Fibroblast of villous mesenchyme (primary cell): ENCODE data around the gene IL6R. TPM values are rescaled to one million over a fixed set of nuclear protein-coding genes. Genes with fewer than 3 reads are reported as not detected.

Source experiments
- DNase-seq: peaks from one replicate; pipeline ENCODE4 v3.0.0-alpha.2; 2010; ENCODE audit warnings: low read depth
- H3K4me3 ChIP-seq: 2 replicates; pipeline ENCODE4 v1.5.1; 2011; ENCODE audit warnings: low read depth, mild to moderate bottlenecking, low read length
- CTCF ChIP-seq: IDR thresholded peaks from 2 replicates; pipeline ENCODE4 v1.5.1; 2012; ENCODE audit warnings: low read depth, mild to moderate bottlenecking, low read length; ENCODE audit not compliant: insufficient read depth
- total RNA-seq: library from RNA; depleted of rRNA; stranded (reverse); fragments of >200 nt; gene quantifications from 2 replicates; pipeline ENCODE4 v1.2.3, GENCODE V29; 2012

The IL6R gene
- total RNA-seq, 1 donor = 30.2 TPM

- DNase-seq = no peak
- no peak overlapping the region for H3K4me3 ChIP-seq
- TF ChIP-seq CTCF = no peak
Observed at GRCh38 chr1:154384650-154385489, 20.3 kb upstream of the IL6R start.

GRCh38 chr1:154386643-154387352 is 18.3 kb upstream of the IL6R start:
- H3K4me3 ChIP-seq = no peak overlapping the region
- DNase-seq = no peak
- no peak for TF ChIP-seq CTCF

- TF ChIP-seq CTCF = no peak
- DNase-seq = no peak
Observed at GRCh38 chr1:154391086-154391770, 13.9 kb upstream of the IL6R start.

GRCh38 chr1:154398141-154398540 is 7.0 kb upstream of the IL6R start:
- no peak for DNase-seq
- no peak for TF ChIP-seq CTCF
- H3K4me3 ChIP-seq = no peak overlapping the region

More at GRCh38 chr1:154391086-154391770, 13.9 kb upstream of the IL6R start:
- H3K4me3 ChIP-seq = no peak overlapping the region

- no peak for TF ChIP-seq CTCF
- no peak for DNase-seq
- H3K4me3 ChIP-seq = no peak overlapping the region
Observed at GRCh38 chr1:154398678-154399077, 6.5 kb upstream of the IL6R start.

- TF ChIP-seq CTCF = no peak
- no peak overlapping the region for H3K4me3 ChIP-seq
- DNase-seq = no peak
Observed at GRCh38 chr1:154400381-154400801, 4.8 kb upstream of the IL6R start.
